Measurements from ENCODE around the gene TTC28. TPM values are rescaled to one million over a fixed set of nuclear protein-coding genes. Genes with fewer than 3 reads are reported as not detected.

TTC28 gene
- total and polyA plus RNA-seq, 12 donors = 3.4 to 75.6 (median 28.6) TPM

DNA sequence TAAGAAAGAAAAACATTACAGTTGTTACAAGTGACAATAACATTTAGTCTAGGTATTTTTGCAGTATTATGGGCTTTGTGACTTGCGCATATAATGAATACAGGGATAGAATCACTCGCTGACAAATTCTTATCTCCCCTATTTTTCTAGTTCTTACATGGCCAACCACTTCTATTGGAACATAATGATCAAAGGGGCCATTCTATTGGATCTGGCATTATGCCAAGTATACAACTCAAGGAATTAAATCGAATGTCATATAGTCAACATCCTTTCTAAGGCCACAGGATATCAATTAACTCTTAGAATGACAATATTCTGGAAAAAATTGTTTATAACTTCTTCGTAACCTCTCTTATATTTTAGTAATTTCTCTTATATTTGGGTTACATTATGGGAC lies 272.0 kb downstream of the TTC28 start:
- no peak for TF ChIP-seq POLR2A (IDR thresholded peaks at IDR 0.05)
- TF ChIP-seq, protein P1, sequence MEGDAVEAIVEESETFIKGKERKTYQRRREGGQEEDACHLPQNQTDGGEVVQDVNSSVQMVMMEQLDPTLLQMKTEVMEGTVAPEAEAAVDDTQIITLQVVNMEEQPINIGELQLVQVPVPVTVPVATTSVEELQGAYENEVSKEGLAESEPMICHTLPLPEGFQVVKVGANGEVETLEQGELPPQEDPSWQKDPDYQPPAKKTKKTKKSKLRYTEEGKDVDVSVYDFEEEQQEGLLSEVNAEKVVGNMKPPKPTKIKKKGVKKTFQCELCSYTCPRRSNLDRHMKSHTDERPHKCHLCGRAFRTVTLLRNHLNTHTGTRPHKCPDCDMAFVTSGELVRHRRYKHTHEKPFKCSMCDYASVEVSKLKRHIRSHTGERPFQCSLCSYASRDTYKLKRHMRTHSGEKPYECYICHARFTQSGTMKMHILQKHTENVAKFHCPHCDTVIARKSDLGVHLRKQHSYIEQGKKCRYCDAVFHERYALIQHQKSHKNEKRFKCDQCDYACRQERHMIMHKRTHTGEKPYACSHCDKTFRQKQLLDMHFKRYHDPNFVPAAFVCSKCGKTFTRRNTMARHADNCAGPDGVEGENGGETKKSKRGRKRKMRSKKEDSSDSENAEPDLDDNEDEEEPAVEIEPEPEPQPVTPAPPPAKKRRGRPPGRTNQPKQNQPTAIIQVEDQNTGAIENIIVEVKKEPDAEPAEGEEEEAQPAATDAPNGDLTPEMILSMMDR (IDR thresholded peaks at IDR 0.05) = no peak
- no peak for DNase-seq
- no peaks in the 10 kb centered on the region for H3K36me3 ChIP-seq (replicated peaks in 1 of 2)
- peaks cover 0 to 13% of the 10 kb centered on the region in 2 donors for H3K4me1 ChIP-seq (replicated peaks in 1 of 2)
- H3K4me3 ChIP-seq = no peak overlapping the region
- H3K9me3 ChIP-seq (replicated peaks in 1 of 3) = no peaks in the 10 kb centered on the region
- 78 to 83% (median 81%) methylated on average over 4 of the region's 4 CpGs for WGBS, 4 donors
- no peaks in the 10 kb centered on the region for H3K27me3 ChIP-seq
- no peak overlapping the region for H3K27ac ChIP-seq
- intact Hi-C loops (cut with DNase I) = no loop called here

DNA sequence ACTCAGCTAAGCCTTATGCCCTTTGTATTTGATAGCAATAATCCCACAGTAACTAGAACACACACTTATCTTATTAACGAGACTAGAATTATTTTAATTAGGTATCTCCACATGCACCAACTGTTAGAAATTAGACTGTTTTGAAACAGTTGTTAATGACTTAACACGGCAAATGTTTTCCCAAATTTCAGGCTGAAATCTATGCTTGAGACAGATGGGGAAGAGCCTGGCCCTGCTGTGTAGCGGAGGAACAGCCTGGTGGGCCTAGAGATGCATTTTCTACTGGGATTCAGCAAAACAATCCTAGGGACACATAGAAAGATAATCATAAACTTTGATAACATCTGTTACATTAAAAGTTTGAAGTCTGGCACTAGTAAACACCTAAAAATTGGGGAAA lies 273.4 kb downstream of the TTC28 start:
- peaks cover 0 to 10% of the 10 kb centered on the region in 2 donors for H3K4me1 ChIP-seq (replicated peaks in 1 of 2)
- TF ChIP-seq, protein P1 (IDR thresholded peaks at IDR 0.05) = no peak
- TF ChIP-seq POLR2A (IDR thresholded peaks at IDR 0.05) = no peak
- intact Hi-C loops (cut with DNase I) = no loop called here
- no peak overlapping the region for H3K27ac ChIP-seq
- 78 to 97% (median 93%) methylated on average over 3 of the region's 3 CpGs for WGBS, 4 donors
- no peaks in the 10 kb centered on the region for H3K36me3 ChIP-seq (replicated peaks in 1 of 2)
- H3K4me3 ChIP-seq = no peak overlapping the region
- no peaks in the 10 kb centered on the region for H3K9me3 ChIP-seq (replicated peaks in 1 of 3)
- no peak for DNase-seq
- H3K27me3 ChIP-seq = no peaks in the 10 kb centered on the region

DNA sequence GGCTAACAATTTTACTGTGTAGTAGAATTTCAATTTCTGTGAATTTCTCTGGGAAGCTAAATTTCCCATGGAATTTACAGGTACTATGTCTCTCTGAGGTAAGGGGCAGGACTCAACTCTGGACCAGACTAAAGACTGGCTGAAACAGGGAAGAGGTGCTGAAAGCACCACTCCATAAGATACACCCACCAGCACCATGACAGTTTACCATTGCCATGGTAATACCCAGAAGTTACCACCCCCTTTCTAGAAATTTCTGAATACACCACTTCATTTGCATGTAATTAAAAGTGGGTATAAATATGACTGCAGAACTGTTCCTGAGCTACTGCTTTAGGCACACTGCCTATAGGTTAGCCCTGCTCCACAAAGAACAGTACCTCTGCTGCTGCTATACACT lies 274.1 kb downstream of the TTC28 start:
- intact Hi-C loops (cut with DNase I) = no loop called here
- H3K27ac ChIP-seq = no peak overlapping the region
- DNase-seq = no peak
- no peaks in the 10 kb centered on the region for H3K36me3 ChIP-seq (replicated peaks in 1 of 2)
- TF ChIP-seq POLR2A (IDR thresholded peaks at IDR 0.05) = no peak
- TF ChIP-seq, protein P1 (IDR thresholded peaks at IDR 0.05) = no peak
- H3K4me3 ChIP-seq = no peak overlapping the region
- H3K27me3 ChIP-seq = no peaks in the 10 kb centered on the region
- no peaks in the 10 kb centered on the region for H3K9me3 ChIP-seq (replicated peaks in 1 of 3)
- H3K4me1 ChIP-seq (replicated peaks in 1 of 2) = peaks cover 0 to 7% of the 10 kb centered on the region in 2 donors

DNA sequence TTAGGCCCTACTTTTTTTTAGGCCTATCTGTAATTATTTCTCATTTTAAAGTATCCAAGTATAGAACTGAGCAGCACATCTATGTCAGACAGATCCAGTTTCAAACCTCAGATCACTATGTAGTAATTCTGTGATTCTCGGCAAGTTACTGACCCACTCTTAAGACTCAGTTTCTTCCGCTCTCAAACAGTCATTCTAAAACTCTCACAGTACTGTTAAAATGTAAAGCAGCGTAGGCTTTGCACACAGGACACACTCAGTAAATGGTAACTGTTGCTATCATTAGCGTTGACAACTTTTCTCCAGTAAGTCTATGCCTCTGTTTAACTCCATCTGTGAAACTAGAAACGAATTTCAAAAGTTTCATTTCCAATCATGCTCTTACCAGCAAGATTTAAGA lies 277.1 kb downstream of the TTC28 start:
- Histone ChIP-seq H3K4me1 (replicated peaks in 1 of 2) (no peaks in the 10 kb centered on the region), H3K36me3 (replicated peaks in 1 of 2) (no peaks in the 10 kb centered on the region), H3K27me3 (no peaks in the 10 kb centered on the region), H3K4me3 (no peak overlapping the region), H3K27ac (no peak overlapping the region), H3K9me3 (replicated peaks in 1 of 3) (no peaks in the 10 kb centered on the region)
- no peak for DNase-seq
- TF ChIP-seq, protein P1 (IDR thresholded peaks at IDR 0.05) = no peak
- no peak for TF ChIP-seq POLR2A (IDR thresholded peaks at IDR 0.05)
- intact Hi-C loops (cut with DNase I) = no loop called here
- WGBS, 4 donors = 93 to 97% (median 95%) methylated on average over 5 of the region's 5 CpGs
